IMR-90 (cell line): ENCODE results near the gene ZNF407. TPM values are rescaled to one million over a fixed set of nuclear protein-coding genes. Genes with fewer than 3 reads are reported as not detected.

Experiments used
- ATAC-seq: fragments of 200-7000 bp; cut with Tn5 transposase; 2 replicates; pipeline ENCODE4 v1.9.1; 2020; ENCODE audit warnings: low read depth, mild to moderate bottlenecking, moderate library complexity
- BruUV-seq: library from RNA; stranded (reverse); fragments of 400-500 nt; replicated peaks from 2 replicates; lab custom pipeline; 2021; lab: Mats Ljungman, UMichigan
- CTCF ChIA-PET: fragments of 300-600 bp; formaldehyde crosslinking; extraction: SDS; loops from one replicate; lab custom pipeline; 2021; ENCODE audit warnings: antibody characterized with exemption; lab: Yijun Ruan, JAX
- POLR2A ChIA-PET: fragments of 300-600 bp; sonication (Branson Sonifier 250); formaldehyde crosslinking; loops from one replicate; lab custom pipeline; 2022; ENCODE audit warnings: antibody characterized with exemption; ENCODE audit not compliant: unreplicated experiment; lab: Charles Lee
- DNase-seq: peaks from one replicate; pipeline ENCODE4 v3.0.0; 2013
- H2AFZ ChIP-seq: replicated peaks from 2 replicates; pipeline ENCODE3; 2013; ENCODE audit warnings: low read length, mild to moderate bottlenecking; ENCODE audit not compliant: poor library complexity
- H2AK5ac ChIP-seq: 2 replicates; pipeline ENCODE4 v1.6.1; 2013; ENCODE audit warnings: low read depth, low read length, inconsistent platforms
- H2AK9ac ChIP-seq: replicated peaks from 2 replicates; pipeline ENCODE3; 2013; ENCODE audit warnings: mild to moderate bottlenecking, low read depth, low read length, moderate library complexity; ENCODE audit not compliant: poor library complexity
- H2BK120ac ChIP-seq: 2 replicates; pipeline ENCODE4 v1.6.1; 2013; ENCODE audit warnings: low read depth, low read length, inconsistent platforms
- H2BK15ac ChIP-seq: 3 replicates; pipeline ENCODE4 v1.6.1; 2013; ENCODE audit warnings: low read depth, low read length, inconsistent platforms
- H2BK20ac ChIP-seq: 2 replicates; pipeline ENCODE4 v1.6.1; 2013; ENCODE audit warnings: low read depth, mild to moderate bottlenecking, inconsistent platforms, low read length, moderate library complexity
- H2BK5ac ChIP-seq: 2 replicates; pipeline ENCODE4 v1.6.1; 2013; ENCODE audit warnings: mild to moderate bottlenecking, low read depth, low read length, inconsistent platforms; ENCODE audit not compliant: poor library complexity, severe bottlenecking
- H3K14ac ChIP-seq: replicated peaks from 2 replicates; pipeline ENCODE4 v1.6.1; 2013; ENCODE audit warnings: low read depth, low read length, inconsistent platforms
- H3K18ac ChIP-seq: 2 replicates; pipeline ENCODE4 v1.6.1; 2013; ENCODE audit warnings: low read depth, low read length, control low read depth
- H3K23ac ChIP-seq: 2 replicates; pipeline ENCODE4 v1.6.1; 2013; ENCODE audit warnings: low read depth, low read length, inconsistent platforms
- H3K27ac ChIP-seq: 2 replicates; pipeline ENCODE4 v1.5.1; 2013; ENCODE audit warnings: mild to moderate bottlenecking, control low read depth, low read length; ENCODE audit not compliant: insufficient read depth
- H3K27me3 ChIP-seq: 2 replicates; pipeline ENCODE4 v1.6.1; 2013; ENCODE audit warnings: low read length; ENCODE audit not compliant: control insufficient read depth, insufficient read depth
- H3K36me3 ChIP-seq: 2 replicates; pipeline ENCODE4 v1.6.1; 2013; ENCODE audit warnings: low read length, mixed read lengths; ENCODE audit not compliant: control insufficient read depth, insufficient read depth
- H3K4ac ChIP-seq: 2 replicates; pipeline ENCODE4 v1.6.1; 2013; ENCODE audit warnings: low read depth, low read length, inconsistent platforms
- H3K4me1 ChIP-seq: 2 replicates; pipeline ENCODE4 v1.6.1; 2013; ENCODE audit warnings: low read length, mixed read lengths; ENCODE audit not compliant: control insufficient read depth, insufficient read depth
- H3K4me2 ChIP-seq: 2 replicates; pipeline ENCODE4 v1.6.1; 2013; ENCODE audit warnings: low read depth, mild to moderate bottlenecking, control low read depth, low read length, moderate library complexity
- H3K4me3 ChIP-seq: 2 replicates; pipeline ENCODE4 v1.5.1; 2013; ENCODE audit warnings: low read depth, mild to moderate bottlenecking, control low read depth, low read length, moderate library complexity; ENCODE audit not compliant: insufficient read depth
- H3K56ac ChIP-seq: 2 replicates; pipeline ENCODE4 v1.6.1; 2013; ENCODE audit warnings: low read length, inconsistent platforms; ENCODE audit not compliant: insufficient read depth; ENCODE audit errors: extremely low read depth
- H3K79me1 ChIP-seq, 2 experiments: 2 replicates each; pipeline ENCODE4 v1.6.1; 2013; ENCODE audit warnings: low read length in 2 of 2, inconsistent platforms in 1 of 2, low read depth in 1 of 2
- H3K9ac ChIP-seq: 2 replicates; pipeline ENCODE4 v1.6.1; 2013; ENCODE audit warnings: low read depth, low read length, control low read depth
- H3K9me1 ChIP-seq: 2 replicates; pipeline ENCODE4 v1.6.1; 2013; ENCODE audit warnings: low read length, inconsistent platforms; ENCODE audit not compliant: insufficient read depth
- H3K9me3 ChIP-seq: 2 replicates; pipeline ENCODE4 v1.6.1; 2013; ENCODE audit warnings: low read length; ENCODE audit not compliant: control insufficient read depth, insufficient read depth
- H4K20me1 ChIP-seq: 2 replicates; pipeline ENCODE4 v1.6.1; 2013; ENCODE audit warnings: low read length, inconsistent platforms; ENCODE audit not compliant: insufficient read depth
- H4K5ac ChIP-seq: 2 replicates; pipeline ENCODE4 v1.6.1; 2013; ENCODE audit warnings: mild to moderate bottlenecking, low read depth, low read length, control low read depth
- H4K8ac ChIP-seq, 2 experiments: 2 replicates each; pipeline ENCODE4 v1.6.1; 2013; ENCODE audit warnings: low read depth in 2 of 2, low read length in 2 of 2, control low read depth in 1 of 2, inconsistent platforms in 1 of 2
- H4K91ac ChIP-seq: 2 replicates; pipeline ENCODE4 v1.6.1; 2013; ENCODE audit warnings: low read depth, low read length, inconsistent platforms; ENCODE audit not compliant: insufficient read depth
- CEBPB ChIP-seq: IDR thresholded peaks from 2 replicates; pipeline ENCODE4 v1.6.1; 2012; ENCODE audit warnings: low read depth, low read length, improper control_type of control experiment
- CHD1 ChIP-seq: IDR thresholded peaks from 2 replicates; pipeline ENCODE4 v1.6.1; 2012; ENCODE audit warnings: low read depth, low read length, improper control_type of control experiment
- CTCF ChIP-seq: conservative IDR thresholded peaks from 2 replicates; pipeline ENCODE4 v1.5.1; 2012; ENCODE audit warnings: mild to moderate bottlenecking, low read depth, low read length, improper control_type of control experiment
- ELK1 ChIP-seq: fragments of 150-350 bp; IDR thresholded peaks from 2 replicates; pipeline ENCODE4 v1.6.1; 2016; ENCODE audit warnings: low read depth, mild to moderate bottlenecking, low read length, moderate library complexity, borderline replicate concordance
- FOS ChIP-seq: fragments of 150-350 bp; IDR thresholded peaks from 2 replicates; pipeline ENCODE4 v1.6.1; 2016; ENCODE audit warnings: low read depth, low read length
- MAZ ChIP-seq: IDR thresholded peaks from 2 replicates; pipeline ENCODE4 v1.6.1; 2012; ENCODE audit warnings: low read depth, mild to moderate bottlenecking, low read length, improper control_type of control experiment, moderate library complexity, borderline replicate concordance
- NFE2L2 ChIP-seq: fragments of 150-350 bp; IDR thresholded peaks from 2 replicates; pipeline ENCODE4 v1.6.1; 2016; ENCODE audit warnings: low read depth, mild to moderate bottlenecking, low read length
- POLR2A ChIP-seq: IDR thresholded peaks from 2 replicates; pipeline ENCODE4 v1.6.1; 2012; ENCODE audit warnings: mild to moderate bottlenecking, low read depth, low read length
- RAD21 ChIP-seq: IDR thresholded peaks from 2 replicates; pipeline ENCODE4 v1.6.1; 2012; ENCODE audit warnings: low read length, improper control_type of control experiment
- RFX5 ChIP-seq: IDR thresholded peaks from 2 replicates; pipeline ENCODE4 v1.8.0; 2012; ENCODE audit warnings: low read depth, mild to moderate bottlenecking, low read length, moderate library complexity
- SMC3 ChIP-seq: fragments of 150-350 bp; IDR thresholded peaks from 2 replicates; pipeline ENCODE4 v1.6.1; 2016; ENCODE audit warnings: low read depth, mild to moderate bottlenecking, antibody characterized with exemption, low read length, moderate library complexity
- USF2 ChIP-seq: fragments of 150-350 bp; IDR thresholded peaks from 2 replicates; pipeline ENCODE4 v1.6.1; 2017; ENCODE audit warnings: mild to moderate bottlenecking, antibody characterized with exemption, low read length, low read depth
- WGBS, 2 experiments: methylation state at CpG; one replicate each; pipeline versions ENCODE4 v1.1.5 to v1.1.7; 2013; ENCODE audit warnings: missing lambda C conversion rate in 2 of 2; ENCODE audit not compliant: insufficient read length in 1 of 2; ENCODE audit errors: extremely low coverage in 2 of 2; 5-methylcytosine and 5-hydroxymethylcytosine counted together
- dilution Hi-C: fragments of 300-500 bp; cut with HindIII; formaldehyde crosslinking; loops from one replicate; pipeline ENCODE4 v1.14.3; 2018; ENCODE audit warnings: low sequenced_read_pairs; ENCODE audit not compliant: unreplicated experiment
- in situ Hi-C: fragments of 300-500 bp; cut with MboI; formaldehyde crosslinking; loops from 3 replicates; pipeline ENCODE4 v1.14.3; 2019; ENCODE audit warnings: low sequenced_read_pairs, inconsistent platforms, mixed read lengths
- intact Hi-C: fragments of 100-400 bp; cut with micrococcal nuclease; formaldehyde crosslinking; loops from 2 replicates; pipeline ENCODE4 v1.10.0; 2022
- polyA plus RNA-seq, 3 experiments: library from polyadenylated mRNA; depleted of rRNA; stranded (reverse); fragments of >200 nt; gene quantifications; 2 replicates each; pipeline ENCODE4 v1.2.3, GENCODE V29; 2012; ENCODE audit warnings: low replicate concordance in 1 of 3
- total RNA-seq: library from RNA; depleted of rRNA; stranded (reverse); fragments of >200 nt; gene quantifications from 2 replicates; pipeline ENCODE4 v1.2.3, GENCODE V29; 2012

The ZNF407 gene
- total and polyA plus RNA-seq, 2 of the 4 experiments (the other 2 are of a cell fraction) = 3.1 to 20.1 TPM

GRCh38 chr18:74551452-74551851 lies 46.2 kb upstream of the ZNF407 start:
- Histone ChIP-seq H3K9me3 (peaks cover 5% of the 10 kb centered on the region), H4K8ac (no peak overlapping the region), H3K14ac (no peak overlapping the region), H2BK20ac (no peak overlapping the region), H3K4me2 (no peak overlapping the region), H4K91ac (no peak overlapping the region), H2AK5ac (no peak overlapping the region), H3K23ac (no peak overlapping the region), H3K27ac (no peak overlapping the region), H3K9me1 (peaks cover 3% of the 10 kb centered on the region; the same call in 1 of the 2 replicates), H2AFZ (no peak overlapping the region), H2BK120ac (no peak overlapping the region), H4K20me1 (no peaks in the 10 kb centered on the region), H3K79me1 (no peaks in the 10 kb centered on the region), H3K36me3 (no peaks in the 10 kb centered on the region), H2BK15ac (no peak overlapping the region), H2AK9ac (no peak overlapping the region), H3K56ac (no peak overlapping the region), H3K4ac (no peak overlapping the region), H3K18ac (no peak overlapping the region), H2BK5ac (no peak overlapping the region), H3K27me3 (peaks cover 16% of the 10 kb centered on the region), H3K4me1 (peaks cover 3% of the 10 kb centered on the region; the same call in 1 of the 2 replicates), H3K9ac (no peak overlapping the region), H3K4me3 (no peak overlapping the region), H4K5ac (no peak overlapping the region)
- TF ChIP-seq SMC3 (no peak), USF2 (no peak), POLR2A (no peak), CTCF (no peak), MAZ (no peak), RFX5 (no peak), CEBPB (no peak), FOS (no peak), ELK1 (no peak), NFE2L2 (no peak), RAD21 (no peak), CHD1 (no peak)
- dilution Hi-C loops = no loop called here
- DNase-seq (no peak), ATAC-seq (no peak)
- intact Hi-C loops = loop anchor here (5.0 kb wide), 2 partner anchors 54 to 1849 kb away; partner anchors contain the start of gene CNDP2
- WGBS, 2 experiments = 50% methylated on average over 1 of the region's 3 CpGs; no CpG with 5 or more reads in 1 of the 2 experiments
- in situ Hi-C loops = loop anchor here (5.0 to 25.0 kb wide), 2 partner anchors 199 to 339 kb away; no protein-coding TSS in a partner anchor
- CTCF ChIA-PET = interaction anchor here (0.6 to 1.5 kb wide), 14 partner anchors 9 to 429 kb away, joined by 3 to 28 read pairs (median 5); no protein-coding TSS in a partner anchor
- POLR2A ChIA-PET = interaction anchor here (0.6 kb wide), 3 partner anchors 28 to 55 kb away, joined by 3 to 10 read pairs (median 5); partner anchors contain the start of gene CNDP2
- no TSS peak for BruUV-seq
